ENCODE measurements around the gene F13A1. TPM values are rescaled to one million over a fixed set of nuclear protein-coding genes. Genes with fewer than 3 reads are reported as not detected.

Gene F13A1
- total RNA-seq, 1 donor from 2014 or later = 50.9 TPM

DNA sequence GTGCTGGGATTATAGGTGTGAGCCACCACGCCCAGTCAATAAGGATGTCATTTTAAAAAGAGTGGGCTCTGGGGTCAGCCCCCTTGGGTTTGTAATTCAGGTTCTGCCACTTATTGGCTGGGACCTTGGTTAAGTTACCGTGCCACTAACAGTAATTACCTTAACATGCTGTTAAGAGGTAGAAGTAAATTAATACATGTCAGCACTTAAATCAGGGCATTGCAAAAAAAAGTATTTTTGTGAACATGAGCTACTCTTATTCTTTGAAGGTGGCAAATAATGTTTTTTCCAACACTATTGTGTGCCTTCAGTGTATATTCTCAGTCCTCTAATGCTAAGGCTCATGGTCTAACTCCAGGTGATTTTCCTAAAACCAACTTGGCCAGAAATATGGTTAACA lies 109.5 kb downstream of the F13A1 start:
- DNase-seq (ENCODE audit: low spot score) = no peak
- intact Hi-C loops (cut with DNase I) = no loop called here

GRCh38 chr6:6202886-6203285 lies 117.6 kb downstream of the F13A1 start:
- no peak for DNase-seq (ENCODE audit: low spot score)
- intact Hi-C loops (cut with DNase I) = no loop called here

DNA sequence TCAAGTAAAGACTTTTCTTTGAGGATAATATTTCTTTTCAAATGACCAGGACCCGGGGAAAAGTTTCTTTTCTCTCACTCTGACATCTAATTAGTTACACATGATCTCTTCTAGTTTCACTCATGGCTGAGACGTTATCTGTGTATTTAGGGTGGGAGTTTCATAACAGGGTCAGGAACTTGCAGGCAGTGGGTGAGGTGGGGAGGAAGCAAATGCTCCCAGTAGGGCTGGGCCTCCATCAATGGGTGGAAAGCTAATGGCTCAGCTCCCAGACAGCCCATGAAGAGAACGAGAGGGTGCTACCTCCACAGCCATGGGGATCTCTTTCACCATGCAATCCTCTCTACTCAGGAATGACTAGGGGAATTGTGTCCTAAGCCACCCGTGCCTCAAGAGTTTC lies 119.3 kb downstream of the F13A1 start:
- no peak for DNase-seq (ENCODE audit: low spot score)
- intact Hi-C loops (cut with DNase I) = no loop called here

DNA sequence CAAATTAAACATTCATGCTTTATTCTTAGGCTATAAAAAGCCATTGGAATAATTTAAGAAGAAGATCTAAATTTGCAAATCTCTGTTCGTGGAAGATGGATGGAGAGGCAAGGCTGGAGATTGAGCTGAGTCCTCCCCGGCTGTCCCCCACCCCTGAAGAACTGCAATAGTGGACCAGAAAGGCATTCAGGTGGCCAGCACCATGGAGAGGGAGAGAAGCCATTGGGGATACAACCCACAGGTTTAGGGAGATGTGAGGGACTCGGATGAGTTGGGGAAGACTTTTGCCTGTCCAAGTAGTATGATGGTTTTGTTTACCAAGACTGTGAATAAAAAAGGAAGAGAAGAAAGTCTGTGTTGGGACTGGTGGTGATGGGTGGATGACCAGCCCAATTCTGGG lies 120.8 kb downstream of the F13A1 start:
- intact Hi-C loops (cut with DNase I) = no loop called here
- no peak for DNase-seq (ENCODE audit: low spot score)

DNA sequence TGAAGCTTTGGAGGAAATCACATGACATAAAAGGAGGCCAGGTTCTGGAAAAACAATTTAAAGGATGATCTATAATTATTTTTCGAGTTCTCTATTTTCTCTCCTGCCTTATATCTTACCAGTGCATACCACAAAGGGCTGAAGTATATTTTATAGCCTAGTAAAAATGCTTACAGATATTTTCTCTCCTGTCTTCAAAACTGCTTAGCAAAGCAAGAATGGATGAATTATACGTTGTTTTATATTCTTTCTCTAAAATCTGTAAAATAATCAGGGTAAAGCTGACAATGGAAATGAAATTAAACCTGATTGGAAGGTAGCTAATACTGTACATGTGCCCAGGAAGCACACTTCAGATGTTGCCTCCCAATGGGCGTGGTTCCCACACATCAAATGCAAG lies 123.7 kb downstream of the F13A1 start:
- intact Hi-C loops (cut with DNase I) = no loop called here
- DNase-seq (ENCODE audit: low spot score) = no peak

GRCh38 chr6:6195080-6195479 lies 125.4 kb downstream of the F13A1 start:
- intact Hi-C loops (cut with DNase I) = no loop called here

GRCh38 chr6:6193221-6193745 lies 127.2 kb downstream of the F13A1 start:
- DNase-seq (ENCODE audit: low spot score) = no peak
- intact Hi-C loops (cut with DNase I) = no loop called here

More at GRCh38 chr6:6195080-6195479, 125.4 kb downstream of the F13A1 start:
- no peak for DNase-seq (ENCODE audit: low spot score)

- intact Hi-C loops (cut with DNase I) = no loop called here
- DNase-seq (ENCODE audit: low spot score) = no peak
Measured at GRCh38 chr6:6191909-6192308, 128.6 kb downstream of the F13A1 start.

DNA sequence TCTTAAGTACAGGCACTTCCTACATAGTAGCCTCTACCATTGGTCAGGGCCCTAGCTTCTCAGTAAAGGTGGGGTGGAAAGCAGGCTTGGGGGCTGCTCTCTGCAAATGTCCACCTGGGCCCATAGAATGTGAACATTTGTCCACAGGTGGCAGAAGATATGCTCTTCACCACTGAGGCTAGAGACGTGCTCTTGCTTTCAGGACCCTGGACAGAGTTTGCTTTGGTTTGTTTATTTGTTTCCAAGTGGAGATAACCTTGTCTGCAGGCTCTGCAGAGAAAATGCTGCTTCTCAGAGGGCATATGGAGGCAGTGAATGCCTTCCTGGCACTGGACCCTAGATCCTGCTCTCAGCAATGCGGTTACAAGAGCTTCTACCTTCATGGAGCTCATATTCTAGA lies 129.0 kb downstream of the F13A1 start:
- no peak for DNase-seq (ENCODE audit: low spot score)
- intact Hi-C loops (cut with DNase I) = no loop called here

DNA sequence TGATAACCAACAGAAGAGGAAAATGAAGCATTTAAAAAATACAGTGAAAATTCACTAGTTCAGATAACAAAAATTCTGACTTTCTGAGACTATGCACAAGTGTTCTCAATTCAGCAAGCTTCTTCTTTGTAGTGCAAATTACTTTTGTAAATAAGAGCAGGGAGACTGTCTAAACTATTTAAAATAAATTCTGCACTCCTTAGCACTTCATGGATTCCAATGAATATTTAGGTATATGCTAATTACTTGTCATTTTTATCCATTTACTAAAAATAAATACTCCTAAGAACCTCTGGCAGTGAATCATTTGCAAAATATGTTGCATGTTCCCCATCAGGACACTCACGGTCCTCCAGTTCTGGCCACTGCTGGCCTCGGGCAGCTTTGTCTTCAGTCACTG lies 139.8 kb downstream of the F13A1 start:
- intact Hi-C loops (cut with DNase I) = no loop called here
- DNase-seq (ENCODE audit: low spot score) = no peak

DNA sequence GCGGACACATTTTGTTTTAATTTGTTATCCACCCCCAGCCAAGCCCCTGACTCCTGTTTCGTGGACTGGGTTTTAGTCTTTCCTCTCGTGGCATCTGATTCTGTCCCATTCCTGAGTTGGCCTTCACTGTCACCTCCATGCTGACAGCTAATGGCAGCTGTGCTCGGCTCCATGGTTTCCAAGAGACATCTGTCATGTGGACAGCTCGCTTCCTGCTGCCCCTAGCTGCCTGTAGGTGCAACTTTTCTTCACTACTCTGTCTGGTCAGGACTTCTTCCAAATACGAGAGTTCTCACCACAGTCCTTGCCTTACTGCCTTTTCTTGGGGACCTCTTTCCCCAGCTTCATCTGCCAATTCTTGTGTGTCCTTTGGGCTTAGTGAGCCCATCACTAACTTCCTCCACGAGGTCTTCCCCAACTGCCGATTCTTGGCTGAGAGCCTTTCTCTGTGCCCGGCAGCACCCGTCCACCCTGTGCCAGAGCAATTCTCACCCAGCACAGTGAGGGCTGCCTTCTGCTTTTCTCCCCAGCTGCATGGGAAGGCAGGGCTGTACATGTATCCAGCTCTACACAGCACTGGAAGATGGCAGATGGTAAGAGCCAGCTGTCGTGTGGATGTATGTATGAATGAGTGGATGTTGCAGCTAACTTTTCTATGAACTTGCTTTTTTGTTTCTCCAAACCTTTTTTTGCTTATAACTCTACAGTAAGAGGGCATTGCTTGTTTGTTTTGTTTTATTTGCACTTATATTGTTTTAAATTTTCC lies 140.4 kb downstream of the F13A1 start:
- intact Hi-C loops (cut with DNase I) = no loop called here
- DNase-seq (ENCODE audit: low spot score) = no peak

GRCh38 chr6:6178795-6179194 lies 141.7 kb downstream of the F13A1 start:
- intact Hi-C loops (cut with DNase I) = no loop called here
- no peak for DNase-seq (ENCODE audit: low spot score)

DNA sequence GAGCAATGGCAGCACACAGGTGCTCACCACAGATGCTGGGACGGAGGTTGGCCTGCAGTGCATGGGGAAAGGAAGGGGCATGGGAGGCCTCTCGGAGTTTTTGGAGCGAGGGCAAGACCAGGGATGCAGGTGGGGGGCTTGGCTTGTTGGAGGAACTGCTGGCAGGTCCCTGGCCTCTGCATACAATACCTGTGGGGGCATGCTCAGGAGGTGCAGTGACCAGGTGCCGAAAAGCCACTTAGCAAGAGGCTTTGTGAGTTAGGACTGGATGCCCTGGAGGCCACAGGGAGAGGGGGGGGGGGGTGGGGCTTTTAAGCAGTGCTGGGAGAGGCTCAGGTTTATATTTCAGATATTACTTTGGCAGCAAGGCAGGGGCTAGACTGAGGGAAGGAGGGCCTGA lies 142.7 kb downstream of the F13A1 start:
- intact Hi-C loops (cut with DNase I) = no loop called here

DNA sequence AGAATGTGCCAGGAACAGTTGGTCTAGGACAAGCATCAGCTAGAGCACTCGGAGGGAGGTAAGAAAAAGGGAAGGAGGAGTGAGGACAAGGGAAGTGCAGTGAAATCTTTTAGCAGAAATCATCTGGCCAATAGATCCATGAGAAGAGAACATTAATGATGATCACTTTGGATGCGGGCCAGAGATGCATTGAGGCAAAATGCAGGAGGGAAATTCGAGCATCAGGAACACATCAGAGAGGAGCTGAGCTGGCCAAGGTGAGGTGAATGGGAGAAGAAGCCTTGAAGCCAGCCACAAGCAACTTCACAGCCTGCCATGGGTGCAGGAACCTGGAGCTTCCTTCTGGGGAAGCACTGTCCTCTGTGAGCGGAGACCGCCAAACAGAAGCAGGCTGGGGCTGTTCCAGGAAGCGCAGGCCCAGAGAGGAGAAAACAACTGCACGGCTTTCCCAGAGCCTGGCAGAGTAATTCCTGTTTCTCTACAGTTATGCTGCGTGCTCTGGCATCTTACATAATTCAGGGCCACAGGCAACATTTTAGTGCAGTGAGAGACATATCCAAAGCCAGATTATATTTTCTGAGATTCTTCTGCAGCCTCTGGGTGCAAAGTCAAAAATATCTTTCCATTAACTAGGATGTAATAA lies 143.8 kb downstream of the F13A1 start:
- no peak for DNase-seq (ENCODE audit: low spot score)
- intact Hi-C loops (cut with DNase I) = no loop called here

More for the DNA sequence above, 142.7 kb downstream of the F13A1 start:
- no peak for DNase-seq (ENCODE audit: low spot score)

DNA sequence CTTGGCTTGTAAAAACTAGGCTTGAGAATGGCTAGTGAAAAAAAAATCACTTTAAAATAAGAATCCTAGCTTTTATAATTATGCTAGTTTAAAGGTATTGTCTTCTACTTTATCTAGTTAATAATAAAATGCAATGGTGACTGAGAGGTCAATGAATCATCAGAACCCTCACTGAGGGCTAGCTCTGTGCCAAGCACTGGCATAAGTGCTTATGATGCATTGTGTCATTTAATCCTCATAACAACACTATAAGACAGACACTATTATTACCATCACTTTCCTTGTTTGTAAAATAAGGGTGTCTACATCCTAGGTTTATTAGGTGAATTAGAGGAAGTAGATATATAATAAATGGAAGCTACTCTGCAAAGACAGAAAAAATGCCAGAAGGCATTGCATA lies 144.3 kb downstream of the F13A1 start:
- intact Hi-C loops (cut with DNase I) = no loop called here

DNA sequence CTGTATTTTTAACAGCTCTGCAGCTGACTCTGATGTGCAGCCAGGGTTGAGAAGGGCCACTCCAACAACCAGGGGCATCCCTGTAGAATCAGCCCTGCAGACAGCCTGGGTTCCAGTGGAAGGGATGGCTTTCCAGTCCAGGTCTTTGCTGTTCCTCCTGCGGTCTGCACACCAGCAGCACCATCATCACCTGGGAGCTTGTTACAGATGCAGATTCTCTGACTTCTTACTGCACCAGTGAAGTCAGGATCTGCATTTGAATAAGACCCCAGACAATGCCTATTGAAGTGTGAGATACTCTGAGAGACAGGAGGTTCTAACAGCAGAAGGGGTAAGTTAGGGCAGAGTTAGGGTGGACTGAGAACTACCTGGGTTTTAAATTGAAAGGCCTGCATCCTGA lies 151.3 kb downstream of the F13A1 start:
- intact Hi-C loops (cut with DNase I) = no loop called here
- no peak for DNase-seq (ENCODE audit: low spot score)

More for the DNA sequence above, 144.3 kb downstream of the F13A1 start:
- DNase-seq (ENCODE audit: low spot score) = no peak

GRCh38 chr6:6166064-6166463 lies 154.4 kb downstream of the F13A1 start:
- intact Hi-C loops (cut with DNase I) = no loop called here
- no peak for DNase-seq (ENCODE audit: low spot score)

DNA sequence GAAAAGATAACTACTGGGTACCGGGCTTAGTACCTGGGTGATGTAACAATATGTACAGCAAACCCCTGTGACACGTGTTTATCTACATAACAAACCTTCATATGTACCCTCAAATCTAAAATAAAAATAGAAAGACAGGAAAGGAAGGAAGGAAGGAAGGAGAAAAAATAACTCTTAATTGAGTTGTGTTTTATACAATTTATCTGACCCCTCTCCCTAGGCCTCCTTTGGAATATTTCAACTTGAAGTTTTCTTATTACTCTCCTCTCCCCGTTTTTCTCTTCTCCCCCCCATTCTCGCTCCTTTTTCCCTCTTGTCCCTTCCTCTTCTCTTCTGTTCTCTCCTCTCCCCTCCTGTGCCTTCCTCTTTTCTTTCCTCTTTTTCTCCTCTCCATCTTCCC lies 156.1 kb downstream of the F13A1 start:
- intact Hi-C loops (cut with DNase I) = no loop called here
- DNase-seq (ENCODE audit: low spot score) = no peak

- intact Hi-C loops (cut with DNase I) = no loop called here
- no peak for DNase-seq (ENCODE audit: low spot score)
Measured at GRCh38 chr6:6154335-6154734, 166.1 kb downstream of the F13A1 start.

- DNase-seq (ENCODE audit: low spot score) = no peak
- intact Hi-C loops (cut with DNase I) = no loop called here
Measured at GRCh38 chr6:6152060-6152459, 168.4 kb downstream of the F13A1 start.

GRCh38 chr6:6148192-6148815 lies 172.2 kb downstream of the F13A1 start:
- intact Hi-C loops (cut with DNase I) = no loop called here
- DNase-seq (ENCODE audit: low spot score) = no peak
